Neural progenitor cell (in vitro differentiated cells): ENCODE results near the gene GFER. TPM values are rescaled to one million over a fixed set of nuclear protein-coding genes. Genes with fewer than 3 reads are reported as not detected.
A peak's percentile ranks its signal among the peaks of the same experiment; 100 is the strongest.

ENCODE experiments used
- DNase-seq: peaks from one replicate; pipeline ENCODE4 v3.0.0-alpha.2; 2016; ENCODE audit warnings: low spot score
- H2AFZ ChIP-seq: fragments of 200-600 bp; sonication (generic); replicated peaks from 2 replicates; pipeline ENCODE4 v1.6.1; 2016; ENCODE audit warnings: antibody characterized with exemption
- H3F3A ChIP-seq: fragments of 200-600 bp; sonication (generic); 2 replicates; pipeline ENCODE4 v1.6.1; 2016; ENCODE audit warnings: antibody characterized with exemption, low read depth
- H3K27ac ChIP-seq: fragments of 200-600 bp; sonication (generic); 2 replicates; pipeline ENCODE4 v1.5.1; 2016; ENCODE audit warnings: mild to moderate bottlenecking
- H3K27me3 ChIP-seq: fragments of 200-600 bp; sonication (generic); 2 replicates; pipeline ENCODE4 v1.6.1; 2016; ENCODE audit warnings: mild to moderate bottlenecking, moderate library complexity
- H3K36me3 ChIP-seq: fragments of 200-600 bp; sonication (generic); 2 replicates; pipeline ENCODE4 v1.5.1; 2016
- H3K4me1 ChIP-seq: fragments of 200-600 bp; sonication (generic); 2 replicates; pipeline ENCODE4 v1.6.1; 2016; ENCODE audit warnings: mixed run types
- H3K4me2 ChIP-seq: fragments of 200-600 bp; sonication (generic); 2 replicates; pipeline ENCODE4 v1.6.1; 2016
- H3K4me3 ChIP-seq: fragments of 200-600 bp; sonication (generic); 2 replicates; pipeline ENCODE4 v1.5.1; 2016
- H3K79me2 ChIP-seq: fragments of 200-600 bp; sonication (generic); 2 replicates; pipeline ENCODE4 v1.6.1; 2016; ENCODE audit warnings: low read depth
- H3K9ac ChIP-seq: fragments of 200-600 bp; sonication (generic); 2 replicates; pipeline ENCODE4 v1.6.1; 2016
- H3K9me3 ChIP-seq: fragments of 200-600 bp; sonication (generic); 2 replicates; pipeline ENCODE4 v1.5.1; 2016; ENCODE audit warnings: low read depth
- H4K20me1 ChIP-seq: fragments of 200-600 bp; sonication (generic); 2 replicates; pipeline ENCODE4 v1.6.1; 2016; ENCODE audit warnings: low read depth
- H3K27ac Mint-ChIP-seq: 3 replicates; pipeline ENCODE4 v1.8.0; 2021; ENCODE audit warnings: mixed read lengths
- H3K27me3 Mint-ChIP-seq: 2 replicates; pipeline ENCODE4 v1.8.0; 2022; ENCODE audit warnings: low read depth, mild to moderate bottlenecking, inconsistent platforms, moderate library complexity, mixed read lengths; ENCODE audit not compliant: insufficient read depth
- H3K36me3 Mint-ChIP-seq: 3 replicates; pipeline ENCODE4 v1.8.0; 2021; ENCODE audit warnings: mixed read lengths
- H3K4me1 Mint-ChIP-seq: 3 replicates; pipeline ENCODE4 v1.8.0; 2021; ENCODE audit warnings: mixed read lengths
- H3K4me3 Mint-ChIP-seq: 3 replicates; pipeline ENCODE4 v1.8.0; 2021; ENCODE audit warnings: mild to moderate bottlenecking, moderate library complexity, mixed read lengths
- H3K9me3 Mint-ChIP-seq: 3 replicates; pipeline ENCODE4 v1.8.0; 2020; ENCODE audit warnings: mixed read lengths
- EZH2 ChIP-seq: fragments of 200-600 bp; sonication (generic); IDR thresholded peaks from 2 replicates; pipeline ENCODE4 v1.6.1; 2017; ENCODE audit warnings: antibody characterized with exemption, mild to moderate bottlenecking, moderate library complexity
- EZH2phosphoT487 ChIP-seq: fragments of 200-600 bp; sonication (generic); IDR thresholded peaks from 2 replicates; pipeline ENCODE4 v1.6.1; 2017; ENCODE audit warnings: antibody characterized with exemption
- total RNA-seq: library from RNA; depleted of rRNA; stranded (reverse); fragments of >200 nt; gene quantifications from 2 replicates; pipeline ENCODE4 v1.2.3, GENCODE V29; 2015; ENCODE audit warnings: low replicate concordance
- TF ChIP-seq, protein P1 (sequence below): fragments of 200-600 bp; sonication (generic); IDR thresholded peaks from 2 replicates; pipeline ENCODE4 v1.5.1; 2017; ENCODE audit warnings: antibody characterized with exemption, mild to moderate bottlenecking

Gene GFER
- total RNA-seq, 1 donor from 2014 or later = 35.1 TPM

- H3K9me3 Mint-ChIP-seq = no peaks in the 10 kb centered on the region
- H3K79me2 ChIP-seq = peaks cover 25% of the 10 kb centered on the region
- no peak overlapping the region for H2AFZ ChIP-seq
- H3K4me2 ChIP-seq = no peak overlapping the region
- peaks cover 47% of the 10 kb centered on the region for H4K20me1 ChIP-seq
- peaks cover 3% of the 10 kb centered on the region for H3K36me3 Mint-ChIP-seq
- no peaks in the 10 kb centered on the region for H3K36me3 ChIP-seq
- H3K27me3 Mint-ChIP-seq = peaks cover 9% of the 10 kb centered on the region
- peaks cover 6% of the 10 kb centered on the region for H3F3A ChIP-seq
- H3K4me3 Mint-ChIP-seq = peak overlapping the region; percentile 48
- no peak for DNase-seq
- no peak overlapping the region for H3K27ac Mint-ChIP-seq
- peaks cover 20% of the 10 kb centered on the region for H3K4me1 ChIP-seq
- H3K4me3 ChIP-seq = no peak overlapping the region
- peaks cover 29% of the 10 kb centered on the region for H3K27me3 ChIP-seq
- H3K4me1 Mint-ChIP-seq = peaks cover 18% of the 10 kb centered on the region
- no peaks in the 10 kb centered on the region for H3K9me3 ChIP-seq
- no peak overlapping the region for H3K27ac ChIP-seq
- TF ChIP-seq EZH2phosphoT487 (no peak), EZH2 (no peak)
- TF ChIP-seq, protein P1, sequence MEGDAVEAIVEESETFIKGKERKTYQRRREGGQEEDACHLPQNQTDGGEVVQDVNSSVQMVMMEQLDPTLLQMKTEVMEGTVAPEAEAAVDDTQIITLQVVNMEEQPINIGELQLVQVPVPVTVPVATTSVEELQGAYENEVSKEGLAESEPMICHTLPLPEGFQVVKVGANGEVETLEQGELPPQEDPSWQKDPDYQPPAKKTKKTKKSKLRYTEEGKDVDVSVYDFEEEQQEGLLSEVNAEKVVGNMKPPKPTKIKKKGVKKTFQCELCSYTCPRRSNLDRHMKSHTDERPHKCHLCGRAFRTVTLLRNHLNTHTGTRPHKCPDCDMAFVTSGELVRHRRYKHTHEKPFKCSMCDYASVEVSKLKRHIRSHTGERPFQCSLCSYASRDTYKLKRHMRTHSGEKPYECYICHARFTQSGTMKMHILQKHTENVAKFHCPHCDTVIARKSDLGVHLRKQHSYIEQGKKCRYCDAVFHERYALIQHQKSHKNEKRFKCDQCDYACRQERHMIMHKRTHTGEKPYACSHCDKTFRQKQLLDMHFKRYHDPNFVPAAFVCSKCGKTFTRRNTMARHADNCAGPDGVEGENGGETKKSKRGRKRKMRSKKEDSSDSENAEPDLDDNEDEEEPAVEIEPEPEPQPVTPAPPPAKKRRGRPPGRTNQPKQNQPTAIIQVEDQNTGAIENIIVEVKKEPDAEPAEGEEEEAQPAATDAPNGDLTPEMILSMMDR = no peak
- H3K9ac ChIP-seq = no peak overlapping the region
Observed at GRCh38 chr16:1975432-1976215, 8.4 kb upstream of the GFER start.

GRCh38 chr16:1976216-1976520 is 7.8 kb upstream of the GFER start:
- no peak overlapping the region for H3K27ac ChIP-seq
- Mint-ChIP-seq H3K4me3 (no peak overlapping the region), H3K4me1 (peaks cover 14% of the 10 kb centered on the region), H3K9me3 (no peaks in the 10 kb centered on the region), H3K27me3 (peaks cover 9% of the 10 kb centered on the region), H3K27ac (no peak overlapping the region), H3K36me3 (peaks cover 3% of the 10 kb centered on the region)
- no peak for DNase-seq
- H3K4me3 ChIP-seq = no peak overlapping the region
- H3K4me1 ChIP-seq = peaks cover 25% of the 10 kb centered on the region
- H3F3A ChIP-seq = peaks cover 6% of the 10 kb centered on the region
- H3K9ac ChIP-seq = no peak overlapping the region
- no peak overlapping the region for H3K4me2 ChIP-seq
- H4K20me1 ChIP-seq = peaks cover 51% of the 10 kb centered on the region
- H3K9me3 ChIP-seq = no peaks in the 10 kb centered on the region
- no peak overlapping the region for H2AFZ ChIP-seq
- TF ChIP-seq, protein P1 = no peak
- no peak for TF ChIP-seq EZH2
- TF ChIP-seq EZH2phosphoT487 = no peak
- peaks cover 34% of the 10 kb centered on the region for H3K27me3 ChIP-seq
- peaks cover 22% of the 10 kb centered on the region for H3K79me2 ChIP-seq
- no peaks in the 10 kb centered on the region for H3K36me3 ChIP-seq

GRCh38 chr16:1976951-1977874 is 6.8 kb upstream of the GFER start:
- no peak overlapping the region for H3K4me2 ChIP-seq
- H3K27me3 Mint-ChIP-seq = peaks cover 16% of the 10 kb centered on the region
- DNase-seq = no peak
- H4K20me1 ChIP-seq = peaks cover 56% of the 10 kb centered on the region
- H3K9me3 ChIP-seq = no peaks in the 10 kb centered on the region
- no peak overlapping the region for H3K9ac ChIP-seq
- no peaks in the 10 kb centered on the region for H3K9me3 Mint-ChIP-seq
- H3K36me3 Mint-ChIP-seq = peaks cover 3% of the 10 kb centered on the region
- H3K27ac Mint-ChIP-seq = no peak overlapping the region
- no peaks in the 10 kb centered on the region for H3K36me3 ChIP-seq
- TF ChIP-seq, protein P1 = no peak
- TF ChIP-seq EZH2phosphoT487 (no peak), EZH2 (no peak)
- no peak overlapping the region for H2AFZ ChIP-seq
- H3K4me1 ChIP-seq = peaks cover 34% of the 10 kb centered on the region
- no peak overlapping the region for H3K4me3 ChIP-seq
- no peak overlapping the region for H3K27ac ChIP-seq
- H3K79me2 ChIP-seq = peaks cover 16% of the 10 kb centered on the region
- peaks cover 45% of the 10 kb centered on the region for H3K27me3 ChIP-seq
- H3K4me3 Mint-ChIP-seq = no peak overlapping the region
- peaks cover 10% of the 10 kb centered on the region for H3F3A ChIP-seq
- H3K4me1 Mint-ChIP-seq = peaks cover 12% of the 10 kb centered on the region
